DMS153 (cell line): ENCODE measurements around the gene TTYH3.
A peak's percentile ranks its signal among the peaks of the same experiment; 100 is the strongest.

ENCODE experiments used
- DNase-seq: peaks from one replicate; lab custom pipeline; 2025; lab: John Stamatoyannopoulos, UW

TTYH3 gene

GRCh38 chr7:2708547-2709310, 76.9 kb downstream of the TTYH3 start:
- no peak for DNase-seq

- no peak for DNase-seq
Measured at GRCh38 chr7:2709553-2710285, 77.9 kb downstream of the TTYH3 start.

- DNase-seq = no peak
Measured at GRCh38 chr7:2710286-2710655, 78.5 kb downstream of the TTYH3 start.

GRCh38 chr7:2710901-2711551, 79.2 kb downstream of the TTYH3 start:
- DNase-seq = no peak

- no peak for DNase-seq
Measured at GRCh38 chr7:2711895-2712675, 80.3 kb downstream of the TTYH3 start.

GRCh38 chr7:2713370-2713769, 81.6 kb downstream of the TTYH3 start:
- DNase-seq = peak; percentile 32

- no peak for DNase-seq
Measured at GRCh38 chr7:2713978-2714377, 82.2 kb downstream of the TTYH3 start.
